ENCODE results near the gene CDKN1C.

DNA sequence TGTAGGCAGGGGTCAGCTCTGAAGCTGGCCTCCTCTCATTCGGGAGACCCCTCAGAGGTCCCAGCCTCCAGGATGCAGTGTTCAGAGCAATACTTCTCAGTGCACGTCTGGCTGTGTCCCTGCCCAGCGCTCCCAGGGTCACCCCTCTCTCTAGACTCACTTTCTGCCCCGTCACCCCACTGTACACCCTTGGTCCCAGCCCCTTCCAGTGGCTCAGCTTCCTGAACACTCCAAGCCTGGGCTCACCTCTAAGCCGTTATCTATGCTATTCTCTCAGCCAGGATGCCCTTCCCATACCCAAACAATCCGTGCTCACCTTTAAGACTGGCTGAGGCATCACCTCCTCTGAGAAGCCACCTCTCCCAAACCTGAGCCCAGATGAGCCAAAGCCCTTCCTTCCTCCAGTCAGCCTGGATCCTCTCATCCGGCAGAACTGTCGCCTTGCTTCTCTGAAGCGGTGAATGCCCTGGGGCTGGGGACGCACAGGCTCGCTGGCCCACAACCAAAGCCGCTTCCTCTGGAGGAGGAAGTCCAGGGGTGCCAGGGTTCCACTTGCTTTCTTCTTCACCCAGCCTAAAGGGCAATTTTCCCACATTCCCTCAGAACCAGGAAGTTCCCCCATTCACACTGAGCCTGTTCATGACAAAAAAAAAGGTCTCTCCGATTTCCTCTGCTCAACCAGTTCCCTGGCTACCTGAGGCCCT is 13.7 kb upstream of the CDKN1C start:
- TF ChIP-seq, protein P1, sequence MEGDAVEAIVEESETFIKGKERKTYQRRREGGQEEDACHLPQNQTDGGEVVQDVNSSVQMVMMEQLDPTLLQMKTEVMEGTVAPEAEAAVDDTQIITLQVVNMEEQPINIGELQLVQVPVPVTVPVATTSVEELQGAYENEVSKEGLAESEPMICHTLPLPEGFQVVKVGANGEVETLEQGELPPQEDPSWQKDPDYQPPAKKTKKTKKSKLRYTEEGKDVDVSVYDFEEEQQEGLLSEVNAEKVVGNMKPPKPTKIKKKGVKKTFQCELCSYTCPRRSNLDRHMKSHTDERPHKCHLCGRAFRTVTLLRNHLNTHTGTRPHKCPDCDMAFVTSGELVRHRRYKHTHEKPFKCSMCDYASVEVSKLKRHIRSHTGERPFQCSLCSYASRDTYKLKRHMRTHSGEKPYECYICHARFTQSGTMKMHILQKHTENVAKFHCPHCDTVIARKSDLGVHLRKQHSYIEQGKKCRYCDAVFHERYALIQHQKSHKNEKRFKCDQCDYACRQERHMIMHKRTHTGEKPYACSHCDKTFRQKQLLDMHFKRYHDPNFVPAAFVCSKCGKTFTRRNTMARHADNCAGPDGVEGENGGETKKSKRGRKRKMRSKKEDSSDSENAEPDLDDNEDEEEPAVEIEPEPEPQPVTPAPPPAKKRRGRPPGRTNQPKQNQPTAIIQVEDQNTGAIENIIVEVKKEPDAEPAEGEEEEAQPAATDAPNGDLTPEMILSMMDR (IDR thresholded peaks at IDR 0.05; ENCODE audit: control extremely low read depth in 1 of 3, insufficient read depth in 1 of 3, low read depth in 1 of 3, low read length in 3 of 3): no peak
- TF ChIP-seq CBX5 (IDR thresholded peaks at IDR 0.05; ENCODE audit: low read depth, low read length) (no peak), EZH2 (IDR thresholded peaks at IDR 0.05; ENCODE audit: low read depth, low read length, severe bottlenecking) (no peak), SAP30 (IDR thresholded peaks at IDR 0.05; ENCODE audit: insufficient read depth, insufficient replicate concordance, low read length) (no peak), KDM1A (IDR thresholded peaks at IDR 0.05; ENCODE audit: borderline replicate concordance, low read length) (no peak), POLR2AphosphoS5 (IDR thresholded peaks at IDR 0.05; ENCODE audit: low read depth, low read length) (no peak), YY1 (IDR thresholded peaks at IDR 0.05; ENCODE audit: low read depth, low read length) (no peak)

All from H1 (cell line).